GM21723 (cell line): ENCODE data around the gene RPL6.

Source experiments
- ATAC-seq: cut with Tn5 transposase; IDR thresholded peaks from one replicate; pipeline ENCODE4 v1.9.1; 2021; ENCODE audit warnings: mild to moderate bottlenecking, moderate library complexity; ENCODE audit not compliant: unreplicated experiment

RPL6 gene

GRCh38 chr12:112380663-112381405 is 28.6 kb downstream of the RPL6 start:
- ATAC-seq = no peak

- no peak for ATAC-seq
Observed at GRCh38 chr12:112375105-112375504, 34.3 kb downstream of the RPL6 start.

GRCh38 chr12:112374166-112374740 is 35.2 kb downstream of the RPL6 start:
- ATAC-seq = no peak

- no peak for ATAC-seq
Observed at GRCh38 chr12:112370868-112371510, 38.4 kb downstream of the RPL6 start.

GRCh38 chr12:112370199-112370598 is 39.2 kb downstream of the RPL6 start:
- ATAC-seq = no peak

GRCh38 chr12:112368856-112369255 is 40.5 kb downstream of the RPL6 start:
- no peak for ATAC-seq

GRCh38 chr12:112367965-112368364 is 41.4 kb downstream of the RPL6 start:
- ATAC-seq = no peak

GRCh38 chr12:112362310-112362709 is 47.1 kb downstream of the RPL6 start:
- no peak for ATAC-seq

GRCh38 chr12:112361271-112361670 is 48.1 kb downstream of the RPL6 start:
- ATAC-seq = no peak

- ATAC-seq = no peak
Observed at GRCh38 chr12:112359290-112359689, 50.1 kb downstream of the RPL6 start.

- no peak for ATAC-seq
Observed at GRCh38 chr12:112357214-112357613, 52.2 kb downstream of the RPL6 start.
